ENCODE results near the gene NCK2.

- no peak for TF ChIP-seq CTCF (IDR thresholded peaks at IDR 0.05; ENCODE audit: low read length)
- no peak for TF ChIP-seq EZH2 (optimal IDR thresholded peaks at IDR 0.05; ENCODE audit: low read depth, low read length)
Observed at GRCh38 chr2:105894327-105894944, 149.7 kb downstream of the NCK2 start.

Measured in MM.1S (cell line).